Natural killer cell (primary cell): ENCODE data around the gene PDCD10. TPM values are rescaled to one million over a fixed set of nuclear protein-coding genes. Genes with fewer than 3 reads are reported as not detected.

Experiments used
- ATAC-seq, 3 donors: fragments of 150-1000 bp in 2 of 3; fragments of 200-7000 bp in 1 of 3; cut with Tn5 transposase; 1 replicate in 1 of 3; 2 replicates in 2 of 3; pipeline ENCODE4 v1.10.0; 2021; ENCODE audit warnings: mild to moderate bottlenecking in 2 of 3, moderate library complexity in 2 of 3
- DNase-seq, 2 donors: peaks; one replicate each; pipeline versions ENCODE4 v3.0.0 to v3.0.0-alpha.2; 2013 to 2021; ENCODE audit warnings: mixed read lengths in 1 of 2
- H3K27ac ChIP-seq: one replicate; pipeline ENCODE4 v1.5.1; 2013; ENCODE audit warnings: mild to moderate bottlenecking, low read length
- H3K27me3 ChIP-seq: one replicate; pipeline ENCODE4 v1.6.1; 2013; ENCODE audit warnings: low read length; ENCODE audit not compliant: control insufficient read depth, insufficient read depth
- H3K36me3 ChIP-seq: one replicate; pipeline ENCODE4 v1.6.1; 2013; ENCODE audit warnings: low read length; ENCODE audit not compliant: control insufficient read depth, insufficient read depth
- H3K4me1 ChIP-seq: one replicate; pipeline ENCODE4 v1.6.1; 2013; ENCODE audit warnings: low read length; ENCODE audit not compliant: control insufficient read depth, insufficient read depth
- H3K4me3 ChIP-seq: one replicate; pipeline ENCODE4 v1.5.1; 2013; ENCODE audit warnings: low read length
- H3K9me3 ChIP-seq: one replicate; pipeline ENCODE4 v1.6.1; 2013; ENCODE audit warnings: low read length; ENCODE audit not compliant: control insufficient read depth, insufficient read depth
- H3K27ac Mint-ChIP-seq, 2 donors: one replicate each; pipeline ENCODE4 v1.8.0; 2022; ENCODE audit warnings: mild to moderate bottlenecking in 2 of 2, mixed read lengths in 2 of 2, moderate library complexity in 1 of 2
- H3K27me3 Mint-ChIP-seq, 2 donors: one replicate each; pipeline ENCODE4 v1.8.0; 2022; ENCODE audit warnings: low read depth in 2 of 2, mixed read lengths in 2 of 2
- H3K36me3 Mint-ChIP-seq: one replicate; pipeline ENCODE4 v1.8.0; 2022; ENCODE audit warnings: mixed read lengths
- H3K4me1 Mint-ChIP-seq, 2 donors: one replicate each; pipeline ENCODE4 v1.8.0; 2022; ENCODE audit warnings: mixed read lengths in 2 of 2
- H3K4me3 Mint-ChIP-seq: one replicate; pipeline ENCODE4 v1.8.0; 2022; ENCODE audit warnings: mild to moderate bottlenecking, moderate library complexity, mixed read lengths
- H3K9me3 Mint-ChIP-seq, 2 donors: one replicate each; pipeline ENCODE4 v1.8.0; 2022; ENCODE audit warnings: mixed read lengths in 2 of 2
- WGBS: methylation state at CpG from one replicate; pipeline ENCODE4 v1.1.7; 2013; ENCODE audit warnings: missing lambda C conversion rate; ENCODE audit not compliant: insufficient coverage; 5-methylcytosine and 5-hydroxymethylcytosine counted together
- intact Hi-C: fragments of 100-400 bp; cut with micrococcal nuclease; formaldehyde crosslinking; loops from one replicate; pipeline ENCODE4 v1.14.2; 2022
- total RNA-seq, 4 donors: library from RNA; stranded (reverse); fragments of 120-200 nt in 1 of 4; gene quantifications; one replicate each; pipeline versions ENCODE4 v1.2.3 to v1.2.4, GENCODE V29; 2013 to 2022
- TF ChIP-seq, protein P1 (sequence below): fragments of 200-600 bp; IDR thresholded peaks from one replicate; pipeline ENCODE4 v1.8.0; 2022; ENCODE audit warnings: antibody characterized with exemption

The PDCD10 gene
- total RNA-seq, 3 donors from 2014 or later (not counting 1 experiment from before 2014, with no cell fraction given): 50.6 to 58.3 (median 50.8) TPM

DNA sequence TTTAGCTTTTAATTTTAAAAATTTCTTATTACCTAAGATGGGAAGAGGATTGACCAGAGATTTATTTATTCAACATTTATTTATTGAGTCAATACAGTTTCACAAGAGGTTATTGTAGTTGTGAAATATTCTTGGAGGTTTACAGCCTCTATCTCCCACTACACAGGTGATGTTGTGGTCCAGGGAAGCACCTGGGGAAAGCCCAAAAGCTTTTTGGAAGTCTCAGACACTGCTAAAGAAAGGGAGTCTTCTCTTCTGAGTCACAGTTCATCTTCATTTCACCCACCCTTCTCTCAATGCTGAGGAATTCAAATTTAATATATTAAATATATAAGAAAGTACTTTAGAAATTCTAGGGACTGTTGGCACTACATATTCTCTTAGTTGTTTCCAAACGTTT, 42.7 kb upstream of the PDCD10 start:
- Mint-ChIP-seq H3K4me3 (no peak overlapping the region), H3K36me3 (no peaks in the 10 kb centered on the region), H3K27ac (no peak overlapping the region), H3K4me1 (peaks cover 9 to 14% of the 10 kb centered on the region in 2 donors), H3K9me3 (no peaks in the 10 kb centered on the region), H3K27me3 (peaks cover 0 to under 1% of the 10 kb centered on the region in 2 donors)
- no peak for DNase-seq
- Histone ChIP-seq H3K4me1 (no peaks in the 10 kb centered on the region), H3K27me3 (no peaks in the 10 kb centered on the region), H3K27ac (no peak overlapping the region), H3K4me3 (no peak overlapping the region), H3K36me3 (no peaks in the 10 kb centered on the region), H3K9me3 (no peaks in the 10 kb centered on the region)
- 82% methylated on average over 1 of the region's 1 CpG for WGBS
- intact Hi-C loops: no loop called here
- no peak for ATAC-seq
- TF ChIP-seq, protein P1, sequence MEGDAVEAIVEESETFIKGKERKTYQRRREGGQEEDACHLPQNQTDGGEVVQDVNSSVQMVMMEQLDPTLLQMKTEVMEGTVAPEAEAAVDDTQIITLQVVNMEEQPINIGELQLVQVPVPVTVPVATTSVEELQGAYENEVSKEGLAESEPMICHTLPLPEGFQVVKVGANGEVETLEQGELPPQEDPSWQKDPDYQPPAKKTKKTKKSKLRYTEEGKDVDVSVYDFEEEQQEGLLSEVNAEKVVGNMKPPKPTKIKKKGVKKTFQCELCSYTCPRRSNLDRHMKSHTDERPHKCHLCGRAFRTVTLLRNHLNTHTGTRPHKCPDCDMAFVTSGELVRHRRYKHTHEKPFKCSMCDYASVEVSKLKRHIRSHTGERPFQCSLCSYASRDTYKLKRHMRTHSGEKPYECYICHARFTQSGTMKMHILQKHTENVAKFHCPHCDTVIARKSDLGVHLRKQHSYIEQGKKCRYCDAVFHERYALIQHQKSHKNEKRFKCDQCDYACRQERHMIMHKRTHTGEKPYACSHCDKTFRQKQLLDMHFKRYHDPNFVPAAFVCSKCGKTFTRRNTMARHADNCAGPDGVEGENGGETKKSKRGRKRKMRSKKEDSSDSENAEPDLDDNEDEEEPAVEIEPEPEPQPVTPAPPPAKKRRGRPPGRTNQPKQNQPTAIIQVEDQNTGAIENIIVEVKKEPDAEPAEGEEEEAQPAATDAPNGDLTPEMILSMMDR: no peak

DNA sequence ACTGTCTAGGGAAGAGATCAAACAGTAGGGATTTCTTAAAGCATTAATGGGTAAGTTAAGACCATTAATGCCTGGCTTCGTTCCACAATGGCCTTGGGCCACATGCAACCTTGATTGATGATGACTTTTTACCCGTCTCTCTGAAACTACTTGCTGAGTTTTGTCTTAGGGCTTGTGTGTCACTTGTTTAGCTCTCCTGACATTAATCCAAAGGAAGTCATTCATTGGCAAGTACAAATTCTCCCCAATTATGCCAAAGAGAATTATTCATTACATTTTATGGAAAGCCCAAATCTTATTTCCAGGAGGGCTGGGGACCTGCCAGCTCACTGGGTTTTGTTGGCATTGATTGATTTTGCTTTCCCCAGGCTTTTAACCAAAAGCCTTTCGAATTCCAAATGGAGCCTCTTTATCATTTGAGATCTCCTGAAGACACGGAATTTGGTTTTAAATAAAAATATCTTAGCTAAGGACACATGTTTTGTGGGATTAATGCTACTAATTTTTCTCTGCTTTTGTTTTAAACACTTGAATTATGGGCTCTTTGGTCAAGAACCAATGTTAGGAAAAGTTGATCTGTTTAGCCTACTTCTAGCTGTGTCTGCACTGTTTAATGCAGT, 41.5 kb upstream of the PDCD10 start:
- Mint-ChIP-seq H3K36me3 (no peaks in the 10 kb centered on the region), H3K27ac (no peak overlapping the region), H3K4me3 (no peak overlapping the region), H3K4me1 (peaks cover 9 to 14% of the 10 kb centered on the region in 2 donors), H3K27me3 (no peaks in the 10 kb centered on the region), H3K9me3 (no peaks in the 10 kb centered on the region)
- ATAC-seq (no peak), DNase-seq (no peak)
- H3K27me3 ChIP-seq: no peaks in the 10 kb centered on the region
- no peaks in the 10 kb centered on the region for H3K36me3 ChIP-seq
- intact Hi-C loops: no loop called here
- H3K27ac ChIP-seq: no peak overlapping the region
- no peaks in the 10 kb centered on the region for H3K9me3 ChIP-seq
- H3K4me1 ChIP-seq: no peaks in the 10 kb centered on the region
- H3K4me3 ChIP-seq: no peak overlapping the region
- TF ChIP-seq, protein P1: no peak
- WGBS: 92% methylated on average over 4 of the region's 4 CpGs

DNA sequence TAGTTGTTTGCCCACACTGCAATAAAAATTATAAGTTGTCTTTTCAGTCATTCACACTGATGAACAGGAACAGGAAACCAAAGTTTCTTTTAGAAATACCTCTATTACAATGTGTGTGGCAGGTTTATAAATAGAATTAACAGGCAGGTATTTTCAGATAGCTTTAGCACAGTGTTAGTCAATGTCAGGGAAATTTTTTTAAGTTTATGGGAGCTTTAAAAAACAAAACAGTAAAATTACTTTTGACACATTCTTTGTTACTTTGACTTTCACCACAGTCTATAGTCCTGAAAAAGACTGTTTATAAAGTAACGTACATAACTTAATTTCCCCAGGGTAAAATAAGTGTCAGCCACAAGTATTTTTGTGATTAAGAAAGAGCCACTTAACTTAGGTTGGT, 38.9 kb upstream of the PDCD10 start:
- Histone ChIP-seq H3K4me3 (no peak overlapping the region), H3K27ac (no peak overlapping the region), H3K9me3 (no peaks in the 10 kb centered on the region), H3K36me3 (no peaks in the 10 kb centered on the region), H3K4me1 (no peaks in the 10 kb centered on the region), H3K27me3 (no peaks in the 10 kb centered on the region)
- TF ChIP-seq, protein P1: no peak
- DNase-seq (no peak), ATAC-seq (peak in 1 of 3 donors; percentile 52)
- Mint-ChIP-seq H3K27me3 (no peaks in the 10 kb centered on the region), H3K4me3 (no peak overlapping the region), H3K27ac (peak overlapping the region; percentile 14 to 33), H3K4me1 (peaks cover 9 to 14% of the 10 kb centered on the region in 2 donors), H3K36me3 (no peaks in the 10 kb centered on the region), H3K9me3 (no peaks in the 10 kb centered on the region)
- intact Hi-C loops: no loop called here
- WGBS: no CpG with 5 or more reads among the region's 1 CpG

DNA sequence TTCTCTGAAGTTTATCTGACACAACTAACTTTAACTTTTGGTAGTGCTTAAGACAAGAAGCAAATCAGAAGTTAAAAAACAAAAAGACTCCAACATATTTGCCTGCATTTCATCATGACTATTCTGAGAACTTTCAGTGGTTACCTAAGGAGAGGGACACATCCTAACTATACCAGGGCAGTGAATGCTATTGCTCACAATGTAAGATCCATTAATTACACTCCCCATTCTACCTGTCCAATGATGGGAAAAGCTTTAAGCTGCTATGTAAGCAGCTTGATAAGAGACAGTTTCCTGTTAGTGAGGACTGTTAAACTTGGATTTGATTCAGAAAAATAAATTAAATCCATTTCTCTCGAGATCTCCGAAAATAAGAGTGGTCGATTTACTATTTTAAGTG, 38.3 kb upstream of the PDCD10 start:
- Histone ChIP-seq H3K4me3 (no peak overlapping the region), H3K4me1 (no peaks in the 10 kb centered on the region), H3K27me3 (no peaks in the 10 kb centered on the region), H3K27ac (no peak overlapping the region), H3K9me3 (no peaks in the 10 kb centered on the region), H3K36me3 (no peaks in the 10 kb centered on the region)
- intact Hi-C loops: no loop called here
- H3K36me3 Mint-ChIP-seq: no peaks in the 10 kb centered on the region
- peak overlapping the region; percentile 14 to 33 for H3K27ac Mint-ChIP-seq
- no peaks in the 10 kb centered on the region for H3K27me3 Mint-ChIP-seq
- DNase-seq (no peak), ATAC-seq (no peak)
- no peak overlapping the region for H3K4me3 Mint-ChIP-seq
- H3K9me3 Mint-ChIP-seq: no peaks in the 10 kb centered on the region
- peaks cover 9 to 14% of the 10 kb centered on the region in 2 donors for H3K4me1 Mint-ChIP-seq
- TF ChIP-seq, protein P1: no peak
- WGBS: no CpG with 5 or more reads among the region's 3 CpGs
